ENCODE data around the gene POLR2E.

DNA sequence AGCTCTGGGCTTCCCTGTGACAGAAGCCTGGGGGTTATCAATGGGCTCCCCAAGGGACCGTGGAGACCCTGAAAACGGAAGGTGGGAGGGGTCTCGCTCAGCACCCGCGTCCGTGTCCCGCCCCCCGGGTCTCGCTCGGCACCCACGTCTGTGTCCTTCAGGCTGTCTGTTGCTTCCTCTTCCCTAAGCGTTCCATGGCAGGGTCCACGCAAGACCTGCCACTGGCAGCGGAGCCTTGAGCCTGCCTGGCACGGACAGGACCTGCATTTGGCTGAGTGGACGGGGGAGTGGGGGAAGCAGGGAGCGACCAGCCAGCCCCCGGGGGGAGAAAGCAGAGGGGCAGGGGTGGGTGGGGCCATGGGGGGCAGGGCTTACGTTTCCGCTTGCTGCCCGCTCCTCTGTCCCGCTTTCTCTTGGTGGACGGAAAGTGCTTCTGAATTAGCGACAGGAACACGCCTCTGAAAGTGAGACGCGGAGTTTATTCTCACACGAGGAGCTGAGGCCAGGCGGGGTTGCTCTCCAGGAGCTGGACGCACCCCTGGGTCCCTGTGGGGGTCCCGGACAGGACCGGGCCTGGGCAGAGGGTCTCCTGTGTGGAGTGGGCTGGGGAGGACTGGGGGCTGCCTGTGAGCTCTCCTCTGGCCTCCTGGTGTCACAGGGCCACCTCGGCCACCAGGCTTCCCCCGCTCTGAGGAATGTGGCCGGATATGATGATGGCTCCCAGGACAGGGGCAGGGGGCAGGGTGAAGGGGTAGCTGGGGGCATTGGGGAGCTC is 20.7 kb upstream of the POLR2E start:
- TF ChIP-seq, protein P1, sequence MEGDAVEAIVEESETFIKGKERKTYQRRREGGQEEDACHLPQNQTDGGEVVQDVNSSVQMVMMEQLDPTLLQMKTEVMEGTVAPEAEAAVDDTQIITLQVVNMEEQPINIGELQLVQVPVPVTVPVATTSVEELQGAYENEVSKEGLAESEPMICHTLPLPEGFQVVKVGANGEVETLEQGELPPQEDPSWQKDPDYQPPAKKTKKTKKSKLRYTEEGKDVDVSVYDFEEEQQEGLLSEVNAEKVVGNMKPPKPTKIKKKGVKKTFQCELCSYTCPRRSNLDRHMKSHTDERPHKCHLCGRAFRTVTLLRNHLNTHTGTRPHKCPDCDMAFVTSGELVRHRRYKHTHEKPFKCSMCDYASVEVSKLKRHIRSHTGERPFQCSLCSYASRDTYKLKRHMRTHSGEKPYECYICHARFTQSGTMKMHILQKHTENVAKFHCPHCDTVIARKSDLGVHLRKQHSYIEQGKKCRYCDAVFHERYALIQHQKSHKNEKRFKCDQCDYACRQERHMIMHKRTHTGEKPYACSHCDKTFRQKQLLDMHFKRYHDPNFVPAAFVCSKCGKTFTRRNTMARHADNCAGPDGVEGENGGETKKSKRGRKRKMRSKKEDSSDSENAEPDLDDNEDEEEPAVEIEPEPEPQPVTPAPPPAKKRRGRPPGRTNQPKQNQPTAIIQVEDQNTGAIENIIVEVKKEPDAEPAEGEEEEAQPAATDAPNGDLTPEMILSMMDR (IDR thresholded peaks at IDR 0.05 in 4 of 5, conservative IDR thresholded peaks at IDR 0.05 in 1 of 5), result no peak
- TF ChIP-seq POLR2A (IDR thresholded peaks at IDR 0.05), result no peak
